Upper lobe of left lung (tissue), 6 donors: ENCODE measurements around the gene FCGR2B. TPM values are rescaled to one million over a fixed set of nuclear protein-coding genes. Genes with fewer than 3 reads are reported as not detected.

Source experiments
- ATAC-seq, 2 donors: fragments of 200-7000 bp; cut with Tn5 transposase; one replicate each; pipeline ENCODE4 v1.9.1; 2022; ENCODE audit warnings: mild to moderate bottlenecking in 2 of 2, moderate library complexity in 2 of 2; ENCODE audit not compliant: low FRiP score in 2 of 2
- DNase-seq, 2 donors: peaks; one replicate each; pipeline ENCODE4 v3.0.0-alpha.2; 2019 to 2020
- H3K27ac ChIP-seq, 4 donors: fragments of 200-600 bp; sonication (generic); one replicate each; pipeline ENCODE4 v1.5.1; 2016 to 2019
- H3K27me3 ChIP-seq, 4 donors: fragments of 200-600 bp; sonication (generic); one replicate each; pipeline ENCODE4 v1.5.1; 2017 to 2019
- H3K36me3 ChIP-seq, 4 donors: fragments of 200-600 bp; sonication (generic); one replicate each; pipeline ENCODE4 v1.5.1; 2016 to 2019
- H3K4me1 ChIP-seq, 4 donors: fragments of 200-600 bp; sonication (generic); one replicate each; pipeline ENCODE4 v1.5.1; 2018 to 2019
- H3K4me3 ChIP-seq, 4 donors: fragments of 200-600 bp; sonication (generic); one replicate each; pipeline ENCODE4 v1.5.1; 2017 to 2019; ENCODE audit warnings: mild to moderate bottlenecking in 2 of 4, moderate library complexity in 1 of 4
- H3K9me3 ChIP-seq, 4 donors: fragments of 200-600 bp; sonication (generic); one replicate each; pipeline ENCODE4 v1.5.1; 2018 to 2019
- CTCF ChIP-seq, 6 experiments: fragments of 450-650 bp in 4 of 6; fragments of 200-600 bp in 2 of 6; sonication (generic) in 2 of 6; IDR thresholded peaks; one replicate each; pipeline ENCODE4 v1.5.1; 2016 to 2019; ENCODE audit warnings: antibody characterized with exemption in 6 of 6
- EP300 ChIP-seq, 4 donors: sonication (generic); formaldehyde crosslinking; IDR thresholded peaks; one replicate each; pipeline ENCODE4 v1.5.1; 2017; ENCODE audit warnings: antibody characterized with exemption in 4 of 4, control low read depth in 2 of 4
- POLR2A ChIP-seq, 4 donors: fragments of 450-650 bp; IDR thresholded peaks; one replicate each; pipeline ENCODE4 v1.5.1; 2016 to 2017; ENCODE audit warnings: antibody characterized with exemption in 4 of 4, mild to moderate bottlenecking in 2 of 4
- POLR2AphosphoS5 ChIP-seq, 2 donors: sonication (generic); formaldehyde crosslinking; IDR thresholded peaks; one replicate each; pipeline ENCODE4 v1.5.1; 2017; ENCODE audit warnings: antibody characterized with exemption in 2 of 2
- WGBS, 2 donors: methylation state at CpG; one replicate each; pipeline ENCODE4 v1.1.5; 2017 to 2018; 5-methylcytosine and 5-hydroxymethylcytosine counted together
- total RNA-seq, 6 donors: library from RNA; depleted of rRNA in 4 of 6; stranded (reverse); fragments of >200 nt in 4 of 6; gene quantifications; one replicate each; pipeline versions ENCODE4 v1.1.0 to v1.2.1, GENCODE V29; 2016 to 2021
- donor health status: DM: no; HTN: no; CAD: no; lungs with moderate emphysema.
- donor health status: DM: no; HTN: yes; CAD: no; lungs with severe emphysema.

Gene FCGR2B
- total RNA-seq, 6 donors from 2014 or later: 5.4 to 33.9 (median 22.0) TPM

GRCh38 chr1:161676441-161676840 is 13.5 kb downstream of the FCGR2B start:
- H3K9me3 ChIP-seq: no peaks in the 10 kb centered on the region
- no peaks in the 10 kb centered on the region for H3K27me3 ChIP-seq
- ATAC-seq (no peak), DNase-seq (no peak)
- H3K27ac ChIP-seq: no peak overlapping the region
- TF ChIP-seq POLR2A (IDR thresholded peaks at IDR 0.05): no peak
- TF ChIP-seq CTCF (IDR thresholded peaks at IDR 0.05): no peak
- no peak for TF ChIP-seq EP300 (IDR thresholded peaks at IDR 0.05)
- no peak for TF ChIP-seq POLR2AphosphoS5 (IDR thresholded peaks at IDR 0.05)
- 90 to 100% methylated on average over 2 of the region's 2 CpGs for WGBS, 2 donors
- no peak overlapping the region for H3K4me3 ChIP-seq
- no peaks in the 10 kb centered on the region for H3K36me3 ChIP-seq
- no peaks in the 10 kb centered on the region for H3K4me1 ChIP-seq

GRCh38 chr1:161676958-161677689 is 14.2 kb downstream of the FCGR2B start:
- 85 to 86% methylated on average over 5 of the region's 5 CpGs for WGBS, 2 donors
- H3K27me3 ChIP-seq: no peaks in the 10 kb centered on the region
- DNase-seq (no peak), ATAC-seq (no peak)
- H3K9me3 ChIP-seq: no peaks in the 10 kb centered on the region
- H3K4me1 ChIP-seq: no peaks in the 10 kb centered on the region
- H3K4me3 ChIP-seq: no peak overlapping the region
- no peak for TF ChIP-seq POLR2AphosphoS5 (IDR thresholded peaks at IDR 0.05)
- TF ChIP-seq POLR2A (IDR thresholded peaks at IDR 0.05): no peak
- TF ChIP-seq EP300 (IDR thresholded peaks at IDR 0.05): no peak
- no peak for TF ChIP-seq CTCF (IDR thresholded peaks at IDR 0.05)
- H3K36me3 ChIP-seq: no peaks in the 10 kb centered on the region
- H3K27ac ChIP-seq: no peak overlapping the region

GRCh38 chr1:161678500-161678899 is 15.6 kb downstream of the FCGR2B start:
- H3K4me1 ChIP-seq: no peaks in the 10 kb centered on the region
- no peaks in the 10 kb centered on the region for H3K27me3 ChIP-seq
- 89 to 92% methylated on average over 3 of the region's 3 CpGs for WGBS, 2 donors
- H3K9me3 ChIP-seq: no peaks in the 10 kb centered on the region
- DNase-seq (no peak), ATAC-seq (no peak)
- H3K36me3 ChIP-seq: no peaks in the 10 kb centered on the region
- H3K4me3 ChIP-seq: no peak overlapping the region
- no peak overlapping the region for H3K27ac ChIP-seq
- TF ChIP-seq POLR2A (IDR thresholded peaks at IDR 0.05) (no peak), EP300 (IDR thresholded peaks at IDR 0.05) (no peak), CTCF (IDR thresholded peaks at IDR 0.05) (no peak), POLR2AphosphoS5 (IDR thresholded peaks at IDR 0.05) (no peak)

- TF ChIP-seq CTCF (IDR thresholded peaks at IDR 0.05) (no peak), POLR2A (IDR thresholded peaks at IDR 0.05) (no peak), EP300 (IDR thresholded peaks at IDR 0.05) (no peak), POLR2AphosphoS5 (IDR thresholded peaks at IDR 0.05) (no peak)
- ATAC-seq (no peak), DNase-seq (no peak)
- WGBS, 2 donors: 71 to 79% methylated on average over 3 of the region's 3 CpGs
- H3K27ac ChIP-seq: no peak overlapping the region
- H3K27me3 ChIP-seq: no peaks in the 10 kb centered on the region
- H3K36me3 ChIP-seq: no peaks in the 10 kb centered on the region
- no peak overlapping the region for H3K4me3 ChIP-seq
- no peaks in the 10 kb centered on the region for H3K4me1 ChIP-seq
- H3K9me3 ChIP-seq: no peaks in the 10 kb centered on the region
Observed at GRCh38 chr1:161681879-161682278, 18.9 kb downstream of the FCGR2B start.

GRCh38 chr1:161688946-161689345 is 26.0 kb downstream of the FCGR2B start:
- no peaks in the 10 kb centered on the region for H3K4me1 ChIP-seq
- no peak for TF ChIP-seq POLR2A (IDR thresholded peaks at IDR 0.05)
- no peak for TF ChIP-seq POLR2AphosphoS5 (IDR thresholded peaks at IDR 0.05)
- TF ChIP-seq CTCF (IDR thresholded peaks at IDR 0.05): no peak
- no peak for TF ChIP-seq EP300 (IDR thresholded peaks at IDR 0.05)
- H3K4me3 ChIP-seq: no peak overlapping the region
- no peak for DNase-seq
- WGBS, 2 donors: 72 to 83% methylated on average over 3 of the region's 3 CpGs
- no peaks in the 10 kb centered on the region for H3K36me3 ChIP-seq
- no peaks in the 10 kb centered on the region for H3K27me3 ChIP-seq
- H3K9me3 ChIP-seq: no peaks in the 10 kb centered on the region
- ATAC-seq: no peak
- no peak overlapping the region for H3K27ac ChIP-seq
